ENCODE measurements around the gene SPAG17.
"Not testable (repeated sequence)": the region's sequence is repeated elsewhere in the genome, so short reads cannot be mapped to it uniquely, and the experiment has no call there.

SPAG17 gene

GRCh38 chr1:117925981-117926380 lies 259.0 kb downstream of the SPAG17 start:
- H4K20me1 ChIP-seq (ENCODE audit: insufficient read depth, low read length): no peaks in the 10 kb centered on the region
- no peak overlapping the region for H3K4me2 ChIP-seq (ENCODE audit: low read length)
- H3K27ac ChIP-seq (ENCODE audit: low read length): no peak overlapping the region
- no peaks in the 10 kb centered on the region for H3K36me3 ChIP-seq (replicated peaks; ENCODE audit: low read depth, low read length)
- peaks cover 38% of the 10 kb centered on the region for H3K79me2 ChIP-seq (ENCODE audit: low read length)
- H3K27me3 ChIP-seq (ENCODE audit: low read depth, low read length): no peaks in the 10 kb centered on the region
- H3K4me1 ChIP-seq (ENCODE audit: low read length): peaks cover 9% of the 10 kb centered on the region
- TF ChIP-seq CTCF (IDR thresholded peaks at IDR 0.05; ENCODE audit: low read depth, low read length) (no peak), EZH2phosphoT487 (IDR thresholded peaks at IDR 0.05; ENCODE audit: low read depth) (no peak)
- no peak overlapping the region for H2AFZ ChIP-seq (ENCODE audit: low read depth, low read length)
- no peak overlapping the region for H3K4me3 ChIP-seq (ENCODE audit: low read length)
- H3K9me3 ChIP-seq (ENCODE audit: insufficient read depth, low read length): no peaks in the 10 kb centered on the region
- no peak overlapping the region for H3K9ac ChIP-seq (ENCODE audit: low read length)

DNA sequence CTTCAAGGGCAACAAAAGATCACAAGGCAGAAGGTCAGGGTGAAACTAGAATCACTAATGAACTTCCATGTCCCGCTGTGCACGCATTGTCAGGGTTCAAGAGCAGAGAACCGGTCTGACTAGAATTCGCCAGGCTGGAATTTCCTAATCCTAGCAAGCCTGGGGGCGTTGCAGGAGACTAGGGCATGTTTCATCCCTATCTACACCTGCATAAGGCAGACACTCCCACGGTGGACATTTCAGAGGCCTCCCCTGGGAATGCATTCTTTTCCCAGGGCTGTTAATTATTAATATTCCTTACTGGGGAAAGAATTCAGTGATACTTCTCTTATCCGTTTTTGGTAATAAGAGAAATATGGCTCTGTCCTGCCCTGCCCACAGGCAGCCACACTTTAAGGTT lies 262.3 kb downstream of the SPAG17 start:
- H4K20me1 ChIP-seq (ENCODE audit: insufficient read depth, low read length); H3K9ac ChIP-seq (ENCODE audit: low read length); H3K79me2 ChIP-seq (ENCODE audit: low read length); H3K4me2 ChIP-seq (ENCODE audit: low read length); H3K9me3 ChIP-seq (ENCODE audit: insufficient read depth, low read length); H3K27me3 ChIP-seq (ENCODE audit: low read depth, low read length); H3K36me3 ChIP-seq (replicated peaks; ENCODE audit: low read depth, low read length); H3K4me3 ChIP-seq (ENCODE audit: low read length); H3K27ac ChIP-seq (ENCODE audit: low read length); H3K4me1 ChIP-seq (ENCODE audit: low read length); H2AFZ ChIP-seq (ENCODE audit: low read depth, low read length): not testable (repeated sequence)

GRCh38 chr1:117921991-117922390 lies 263.0 kb downstream of the SPAG17 start:
- Histone ChIP-seq H3K9ac (ENCODE audit: low read length) (no peak overlapping the region), H3K4me2 (ENCODE audit: low read length) (no peak overlapping the region), H3K4me3 (ENCODE audit: low read length) (no peak overlapping the region), H4K20me1 (ENCODE audit: insufficient read depth, low read length) (no peaks in the 10 kb centered on the region), H2AFZ (ENCODE audit: low read depth, low read length) (no peak overlapping the region), H3K27me3 (ENCODE audit: low read depth, low read length) (no peaks in the 10 kb centered on the region), H3K79me2 (ENCODE audit: low read length) (peaks cover under 1% of the 10 kb centered on the region; the same call in 1 of the 2 replicates), H3K4me1 (ENCODE audit: low read length) (no peaks in the 10 kb centered on the region), H3K27ac (ENCODE audit: low read length) (no peak overlapping the region), H3K9me3 (ENCODE audit: insufficient read depth, low read length) (no peaks in the 10 kb centered on the region), H3K36me3 (replicated peaks; ENCODE audit: low read depth, low read length) (no peaks in the 10 kb centered on the region)
- TF ChIP-seq CTCF (IDR thresholded peaks at IDR 0.05; ENCODE audit: low read depth, low read length): no peak
- TF ChIP-seq EZH2phosphoT487 (IDR thresholded peaks at IDR 0.05; ENCODE audit: low read depth): no peak

DNA sequence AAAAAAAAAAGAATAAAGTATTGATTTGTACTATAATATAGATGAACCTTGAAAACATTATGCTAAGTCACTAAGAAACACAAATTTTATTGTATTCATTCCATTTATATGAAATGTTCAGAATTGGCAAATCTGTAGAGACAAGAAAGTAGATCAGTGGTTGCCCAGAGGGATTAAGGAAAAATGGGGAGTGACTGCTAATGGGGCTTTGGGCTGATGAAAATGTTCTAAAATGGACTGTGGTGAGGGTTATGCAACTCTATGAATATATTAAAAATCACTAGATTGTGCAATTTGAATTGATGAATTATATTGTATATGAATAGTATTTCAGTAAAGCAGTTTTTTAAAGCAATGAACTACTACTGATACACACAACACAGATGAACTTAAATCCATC lies 265.7 kb downstream of the SPAG17 start:
- Histone ChIP-seq H3K9me3 (ENCODE audit: insufficient read depth, low read length) (no peaks in the 10 kb centered on the region), H3K4me3 (ENCODE audit: low read length) (no peak overlapping the region), H4K20me1 (ENCODE audit: insufficient read depth, low read length) (no peaks in the 10 kb centered on the region), H2AFZ (ENCODE audit: low read depth, low read length) (no peak overlapping the region), H3K36me3 (replicated peaks; ENCODE audit: low read depth, low read length) (peaks cover 3% of the 10 kb centered on the region), H3K4me2 (ENCODE audit: low read length) (no peak overlapping the region), H3K27ac (ENCODE audit: low read length) (no peak overlapping the region), H3K79me2 (ENCODE audit: low read length) (no peaks in the 10 kb centered on the region), H3K4me1 (ENCODE audit: low read length) (no peaks in the 10 kb centered on the region), H3K9ac (ENCODE audit: low read length) (no peak overlapping the region), H3K27me3 (ENCODE audit: low read depth, low read length) (no peaks in the 10 kb centered on the region)
- TF ChIP-seq EZH2phosphoT487 (IDR thresholded peaks at IDR 0.05; ENCODE audit: low read depth): no peak
- no peak for TF ChIP-seq CTCF (IDR thresholded peaks at IDR 0.05; ENCODE audit: low read depth, low read length)

- Histone ChIP-seq H3K27me3 (ENCODE audit: low read depth, low read length) (no peaks in the 10 kb centered on the region), H3K4me2 (ENCODE audit: low read length) (no peak overlapping the region), H3K4me1 (ENCODE audit: low read length) (no peaks in the 10 kb centered on the region), H3K9me3 (ENCODE audit: insufficient read depth, low read length) (no peaks in the 10 kb centered on the region), H3K9ac (ENCODE audit: low read length) (no peak overlapping the region), H3K27ac (ENCODE audit: low read length) (no peak overlapping the region), H3K4me3 (ENCODE audit: low read length) (no peak overlapping the region), H2AFZ (ENCODE audit: low read depth, low read length) (no peak overlapping the region), H4K20me1 (ENCODE audit: insufficient read depth, low read length) (no peaks in the 10 kb centered on the region), H3K79me2 (ENCODE audit: low read length) (no peaks in the 10 kb centered on the region), H3K36me3 (replicated peaks; ENCODE audit: low read depth, low read length) (peaks cover 3% of the 10 kb centered on the region)
- TF ChIP-seq CTCF (IDR thresholded peaks at IDR 0.05; ENCODE audit: low read depth, low read length) (no peak), EZH2phosphoT487 (IDR thresholded peaks at IDR 0.05; ENCODE audit: low read depth) (no peak)
Observed at GRCh38 chr1:117911051-117911450, 274.0 kb downstream of the SPAG17 start.

Measured in OCI-LY3 (cell line).